ENCODE data around the gene ZC3H7B. TPM values are rescaled to one million over a fixed set of nuclear protein-coding genes. Genes with fewer than 3 reads are reported as not detected.
"Not testable (repeated sequence)": the region's sequence is repeated elsewhere in the genome, so short reads cannot be mapped to it uniquely, and the experiment has no call there.

ZC3H7B gene
- polyA plus RNA-seq (2013, experiment 1 of 2), result 30.8 TPM
- polyA plus RNA-seq (2013, experiment 2 of 2), result 32.1 TPM

- no peaks in the 10 kb centered on the region for H3K27me3 ChIP-seq (ENCODE audit: insufficient read depth, low read length)
- peak within 1 kb of the TSS; percentile 67; the same call in 1 of the 2 replicates for H3K27ac ChIP-seq (ENCODE audit: low read depth, low read length)
- peak within 1 kb of the TSS; percentile 97 for H3K4me3 ChIP-seq (ENCODE audit: low read length)
- H3K4me1 ChIP-seq (ENCODE audit: insufficient read depth, low read length), result peaks cover 14% of the 10 kb centered on the region
- H3K36me3 ChIP-seq (ENCODE audit: insufficient read depth, low read length), result no peaks in the 10 kb centered on the region
- peak within 1 kb of the TSS; percentile 94 for H3K9ac ChIP-seq (ENCODE audit: low read depth, low read length)
- no peaks in the 10 kb centered on the region for H3K9me3 ChIP-seq (ENCODE audit: insufficient read depth, low read depth, low read length)
- under 1% methylated on average over 67 of the region's 74 CpGs for WGBS
Measured at GRCh38 chr22:41301085-41302020, at the start of gene ZC3H7B. Gene ZC3H7B, plus strand, starts transcription at chr22:41301525. Its CDS starts 19,136 bp downstream, at chr22:41320661.

GRCh38 chr22:41252365-41252764 is 49.0 kb upstream of the ZC3H7B start:
- Histone ChIP-seq H3K9ac (ENCODE audit: low read depth, low read length) (no peak overlapping the region), H3K4me3 (ENCODE audit: low read length) (no peak overlapping the region), H3K36me3 (ENCODE audit: insufficient read depth, low read length) (peaks cover 96% of the 10 kb centered on the region), H3K4me1 (ENCODE audit: insufficient read depth, low read length) (no peaks in the 10 kb centered on the region), H3K9me3 (ENCODE audit: insufficient read depth, low read depth, low read length) (no peaks in the 10 kb centered on the region), H3K27ac (ENCODE audit: low read depth, low read length) (no peak overlapping the region), H3K27me3 (ENCODE audit: insufficient read depth, low read length) (no peaks in the 10 kb centered on the region)
- 94% methylated on average over 8 of the region's 8 CpGs for WGBS

- no peaks in the 10 kb centered on the region for H3K9me3 ChIP-seq (ENCODE audit: insufficient read depth, low read depth, low read length)
- H3K27ac ChIP-seq (ENCODE audit: low read depth, low read length), result no peak overlapping the region
- no peaks in the 10 kb centered on the region for H3K27me3 ChIP-seq (ENCODE audit: insufficient read depth, low read length)
- no peaks in the 10 kb centered on the region for H3K4me1 ChIP-seq (ENCODE audit: insufficient read depth, low read length)
- no peak overlapping the region for H3K4me3 ChIP-seq (ENCODE audit: low read length)
- peaks cover 97% of the 10 kb centered on the region for H3K36me3 ChIP-seq (ENCODE audit: insufficient read depth, low read length)
- no peak overlapping the region for H3K9ac ChIP-seq (ENCODE audit: low read depth, low read length)
- 95% methylated on average over 7 of the region's 7 CpGs for WGBS
Measured at GRCh38 chr22:41254230-41254629, 47.1 kb upstream of the ZC3H7B start.

GRCh38 chr22:41256254-41257253 is 44.8 kb upstream of the ZC3H7B start:
- Histone ChIP-seq H3K9ac (ENCODE audit: low read depth, low read length) (no peak overlapping the region), H3K36me3 (ENCODE audit: insufficient read depth, low read length) (peaks cover 96% of the 10 kb centered on the region)
- 91% methylated on average over 20 of the region's 20 CpGs for WGBS

GRCh38 chr22:41257696-41258095 is 43.6 kb upstream of the ZC3H7B start:
- Histone ChIP-seq H3K4me1 (ENCODE audit: insufficient read depth, low read length) (no peaks in the 10 kb centered on the region), H3K9me3 (ENCODE audit: insufficient read depth, low read depth, low read length) (no peaks in the 10 kb centered on the region), H3K27ac (ENCODE audit: low read depth, low read length) (no peak overlapping the region), H3K9ac (ENCODE audit: low read depth, low read length) (no peak overlapping the region; the same call in 1 of the 2 replicates), H3K4me3 (ENCODE audit: low read length) (no peak overlapping the region), H3K27me3 (ENCODE audit: insufficient read depth, low read length) (no peaks in the 10 kb centered on the region), H3K36me3 (ENCODE audit: insufficient read depth, low read length) (peaks cover 97% of the 10 kb centered on the region)
- 96% methylated on average over 11 of the region's 11 CpGs for WGBS

More at GRCh38 chr22:41256254-41257253, 44.8 kb upstream of the ZC3H7B start:
- Histone ChIP-seq H3K9me3 (ENCODE audit: insufficient read depth, low read depth, low read length) (no peaks in the 10 kb centered on the region), H3K4me3 (ENCODE audit: low read length) (no peak overlapping the region), H3K4me1 (ENCODE audit: insufficient read depth, low read length) (no peaks in the 10 kb centered on the region), H3K27ac (ENCODE audit: low read depth, low read length) (peak overlapping the region; percentile 73), H3K27me3 (ENCODE audit: insufficient read depth, low read length) (no peaks in the 10 kb centered on the region)

GRCh38 chr22:41259756-41260155 is 41.6 kb upstream of the ZC3H7B start:
- H3K27ac ChIP-seq (ENCODE audit: low read depth, low read length); H3K27me3 ChIP-seq (ENCODE audit: insufficient read depth, low read length); H3K9me3 ChIP-seq (ENCODE audit: insufficient read depth, low read depth, low read length); H3K9ac ChIP-seq (ENCODE audit: low read depth, low read length); H3K4me3 ChIP-seq (ENCODE audit: low read length); H3K4me1 ChIP-seq (ENCODE audit: insufficient read depth, low read length): not testable (repeated sequence)
- WGBS, result 98% methylated on average over 4 of the region's 4 CpGs
- peaks cover 97% of the 10 kb centered on the region for H3K36me3 ChIP-seq (ENCODE audit: insufficient read depth, low read length)

- Histone ChIP-seq H3K9me3 (ENCODE audit: insufficient read depth, low read depth, low read length) (no peaks in the 10 kb centered on the region), H3K4me1 (ENCODE audit: insufficient read depth, low read length) (no peaks in the 10 kb centered on the region), H3K36me3 (ENCODE audit: insufficient read depth, low read length) (peaks cover 96% of the 10 kb centered on the region), H3K27ac (ENCODE audit: low read depth, low read length) (no peak overlapping the region), H3K9ac (ENCODE audit: low read depth, low read length) (no peak overlapping the region), H3K4me3 (ENCODE audit: low read length) (no peak overlapping the region), H3K27me3 (ENCODE audit: insufficient read depth, low read length) (no peaks in the 10 kb centered on the region)
- WGBS, result 97% methylated on average over 7 of the region's 7 CpGs
Measured at GRCh38 chr22:41260871-41261270, 40.5 kb upstream of the ZC3H7B start.

GRCh38 chr22:41261541-41262249 is 39.6 kb upstream of the ZC3H7B start:
- H3K4me1 ChIP-seq (ENCODE audit: insufficient read depth, low read length), result no peaks in the 10 kb centered on the region
- H3K4me3 ChIP-seq (ENCODE audit: low read length), result no peak overlapping the region
- no peaks in the 10 kb centered on the region for H3K9me3 ChIP-seq (ENCODE audit: insufficient read depth, low read depth, low read length)
- H3K9ac ChIP-seq (ENCODE audit: low read depth, low read length), result no peak overlapping the region
- no peak overlapping the region for H3K27ac ChIP-seq (ENCODE audit: low read depth, low read length)
- 92% methylated on average over 12 of the region's 12 CpGs for WGBS
- H3K27me3 ChIP-seq (ENCODE audit: insufficient read depth, low read length), result no peaks in the 10 kb centered on the region
- peaks cover 95% of the 10 kb centered on the region for H3K36me3 ChIP-seq (ENCODE audit: insufficient read depth, low read length)

GRCh38 chr22:41262250-41262765 is 39.0 kb upstream of the ZC3H7B start:
- Histone ChIP-seq H3K4me3 (ENCODE audit: low read length) (no peak overlapping the region), H3K27me3 (ENCODE audit: insufficient read depth, low read length) (no peaks in the 10 kb centered on the region), H3K9me3 (ENCODE audit: insufficient read depth, low read depth, low read length) (no peaks in the 10 kb centered on the region), H3K9ac (ENCODE audit: low read depth, low read length) (no peak overlapping the region), H3K27ac (ENCODE audit: low read depth, low read length) (no peak overlapping the region), H3K4me1 (ENCODE audit: insufficient read depth, low read length) (no peaks in the 10 kb centered on the region), H3K36me3 (ENCODE audit: insufficient read depth, low read length) (peaks cover 93% of the 10 kb centered on the region)
- 96% methylated on average over 15 of the region's 15 CpGs for WGBS

- WGBS, result 100% methylated on average over 2 of the region's 2 CpGs
- Histone ChIP-seq H3K27ac (ENCODE audit: low read depth, low read length) (no peak overlapping the region), H3K9ac (ENCODE audit: low read depth, low read length) (no peak overlapping the region), H3K27me3 (ENCODE audit: insufficient read depth, low read length) (no peaks in the 10 kb centered on the region), H3K36me3 (ENCODE audit: insufficient read depth, low read length) (peaks cover 93% of the 10 kb centered on the region), H3K4me1 (ENCODE audit: insufficient read depth, low read length) (no peaks in the 10 kb centered on the region), H3K4me3 (ENCODE audit: low read length) (no peak overlapping the region), H3K9me3 (ENCODE audit: insufficient read depth, low read depth, low read length) (no peaks in the 10 kb centered on the region)
Measured at GRCh38 chr22:41263704-41264103, 37.6 kb upstream of the ZC3H7B start.
